ENCODE measurements around the gene TMEM164. TPM values are rescaled to one million over a fixed set of nuclear protein-coding genes. Genes with fewer than 3 reads are reported as not detected.

The TMEM164 gene
- total RNA-seq, 3 donors from 2014 or later (not counting 1 experiment from before 2014, with no cell fraction given), result 18.9 to 80.6 (median 30.6) TPM

GRCh38 chrX:110131031-110131430, 128.1 kb downstream of the TMEM164 start:
- intact Hi-C loops (cut with micrococcal nuclease), result no loop called here
- no peaks in the 10 kb centered on the region for H3K36me3 ChIP-seq (ENCODE audit: control insufficient read depth, insufficient read depth, low read length)
- no peak overlapping the region for H3K4me3 Mint-ChIP-seq
- no peak for DNase-seq
- H3K9me3 ChIP-seq (ENCODE audit: control insufficient read depth, insufficient read depth, low read length), result no peaks in the 10 kb centered on the region
- no peaks in the 10 kb centered on the region for H3K36me3 Mint-ChIP-seq
- no peaks in the 10 kb centered on the region for H3K9me3 Mint-ChIP-seq
- WGBS (ENCODE audit: insufficient coverage), result no CpG with 5 or more reads among the region's 1 CpG
- no peak for TF ChIP-seq CTCF (IDR thresholded peaks at IDR 0.05)
- no peaks in the 10 kb centered on the region for H3K4me1 Mint-ChIP-seq
- no peak overlapping the region for H3K27ac ChIP-seq (ENCODE audit: low read length)
- ATAC-seq, result no peak
- H3K27me3 ChIP-seq (ENCODE audit: control insufficient read depth, insufficient read depth, low read length), result no peaks in the 10 kb centered on the region
- H3K27me3 Mint-ChIP-seq (ENCODE audit: low read depth in 2 of 2), result no peaks in the 10 kb centered on the region
- H3K4me1 ChIP-seq (ENCODE audit: control insufficient read depth, insufficient read depth, low read length), result no peaks in the 10 kb centered on the region
- no peak overlapping the region for H3K27ac Mint-ChIP-seq
- no peak overlapping the region for H3K4me3 ChIP-seq (ENCODE audit: low read length)

- H3K4me3 Mint-ChIP-seq, result no peak overlapping the region
- ATAC-seq, result no peak
- no CpG with 5 or more reads among the region's 1 CpG for WGBS (ENCODE audit: insufficient coverage)
Observed at GRCh38 chrX:110132450-110133114, 129.7 kb downstream of the TMEM164 start.

DNA sequence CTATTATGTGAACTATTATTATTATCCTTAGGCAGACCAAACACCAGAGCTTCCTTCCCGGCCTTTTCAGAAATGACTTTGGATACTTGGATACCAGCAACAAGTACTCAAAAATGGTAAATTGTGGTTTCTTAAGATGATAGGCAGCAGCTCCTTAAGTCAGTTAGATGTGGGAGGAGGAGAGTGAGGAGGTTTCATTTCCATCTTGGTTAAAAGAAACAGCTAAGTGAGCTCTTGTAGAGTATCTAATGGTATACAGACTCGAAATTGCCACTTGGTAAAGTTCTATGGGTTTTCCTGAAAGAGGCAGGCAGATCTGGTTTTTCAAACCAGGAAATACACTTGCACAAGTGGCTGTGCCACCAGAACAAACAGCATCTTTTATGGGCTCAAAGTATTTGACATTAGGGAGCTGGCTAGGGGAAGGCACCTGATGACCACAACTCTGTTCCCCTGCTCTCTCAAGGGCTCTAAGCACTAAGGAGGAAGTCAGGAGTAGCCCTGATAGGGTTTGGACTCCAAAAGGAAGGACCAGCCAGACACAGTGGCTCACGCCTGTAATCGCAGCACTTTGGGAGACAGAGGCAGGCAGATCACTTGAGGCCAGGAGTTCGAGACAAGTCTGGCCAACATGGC, 130.9 kb downstream of the TMEM164 start:
- Mint-ChIP-seq H3K27ac (no peak overlapping the region), H3K27me3 (ENCODE audit: low read depth in 2 of 2) (no peaks in the 10 kb centered on the region), H3K36me3 (no peaks in the 10 kb centered on the region), H3K9me3 (no peaks in the 10 kb centered on the region), H3K4me3 (no peak overlapping the region), H3K4me1 (no peaks in the 10 kb centered on the region)
- no peak overlapping the region for H3K27ac ChIP-seq (ENCODE audit: low read length)
- no peak overlapping the region for H3K4me3 ChIP-seq (ENCODE audit: low read length)
- H3K4me1 ChIP-seq (ENCODE audit: control insufficient read depth, insufficient read depth, low read length), result no peaks in the 10 kb centered on the region
- H3K27me3 ChIP-seq (ENCODE audit: control insufficient read depth, insufficient read depth, low read length), result no peaks in the 10 kb centered on the region
- DNase-seq, result no peak
- H3K9me3 ChIP-seq (ENCODE audit: control insufficient read depth, insufficient read depth, low read length), result no peaks in the 10 kb centered on the region
- WGBS (ENCODE audit: insufficient coverage), result 79% methylated on average over 5 of the region's 5 CpGs
- H3K36me3 ChIP-seq (ENCODE audit: control insufficient read depth, insufficient read depth, low read length), result no peaks in the 10 kb centered on the region
- intact Hi-C loops (cut with micrococcal nuclease), result no loop called here
- no peak for TF ChIP-seq CTCF (IDR thresholded peaks at IDR 0.05)
- no peak for ATAC-seq

More at GRCh38 chrX:110132450-110133114, 129.7 kb downstream of the TMEM164 start:
- Mint-ChIP-seq H3K9me3 (no peaks in the 10 kb centered on the region), H3K27ac (no peak overlapping the region), H3K4me1 (no peaks in the 10 kb centered on the region), H3K36me3 (no peaks in the 10 kb centered on the region), H3K27me3 (ENCODE audit: low read depth in 2 of 2) (no peaks in the 10 kb centered on the region)
- intact Hi-C loops (cut with micrococcal nuclease), result no loop called here
- no peak overlapping the region for H3K4me3 ChIP-seq (ENCODE audit: low read length)
- H3K27me3 ChIP-seq (ENCODE audit: control insufficient read depth, insufficient read depth, low read length), result no peaks in the 10 kb centered on the region
- no peaks in the 10 kb centered on the region for H3K9me3 ChIP-seq (ENCODE audit: control insufficient read depth, insufficient read depth, low read length)
- TF ChIP-seq CTCF (IDR thresholded peaks at IDR 0.05), result no peak
- no peak overlapping the region for H3K27ac ChIP-seq (ENCODE audit: low read length)
- no peaks in the 10 kb centered on the region for H3K36me3 ChIP-seq (ENCODE audit: control insufficient read depth, insufficient read depth, low read length)
- no peaks in the 10 kb centered on the region for H3K4me1 ChIP-seq (ENCODE audit: control insufficient read depth, insufficient read depth, low read length)
- DNase-seq, result no peak
